Brain microvascular endothelial cell (primary cell): ENCODE measurements around the gene AMACR.

ENCODE experiments used
- DNase-seq: peaks from one replicate; pipeline ENCODE4 v3.0.0-alpha.2; 2020
- H3K27ac ChIP-seq: fragments of 250-450 bp; sonication (Bioruptor Pico); 2 replicates; pipeline ENCODE4 v1.5.1; 2020; ENCODE audit warnings: mild to moderate bottlenecking, moderate library complexity
- H3K27me3 ChIP-seq: fragments of 250-450 bp; sonication (Bioruptor Pico); replicated peaks from 2 replicates; pipeline ENCODE4 v1.5.1; 2020; ENCODE audit warnings: mild to moderate bottlenecking
- H3K36me3 ChIP-seq: fragments of 250-450 bp; sonication (Bioruptor Pico); replicated peaks from 2 replicates; pipeline ENCODE4 v1.5.1; 2020; ENCODE audit warnings: mild to moderate bottlenecking
- H3K4me3 ChIP-seq: 2 replicates; pipeline ENCODE4 v1.5.1; 2011; ENCODE audit warnings: low read depth, mild to moderate bottlenecking, control low read depth, low read length, moderate library complexity
- CTCF ChIP-seq: IDR thresholded peaks from 2 replicates; pipeline ENCODE4 v1.5.1; 2011; ENCODE audit warnings: low read depth, mild to moderate bottlenecking, moderate library complexity, low read length, control low read depth, inconsistent platforms; ENCODE audit errors: missing control alignments
- in situ Hi-C: cut with HindIII; loops from 2 replicates; pipeline ENCODE4 v1.10.0; 2017; ENCODE audit warnings: low sequenced_read_pairs, low pct_ligation_motif_present

AMACR gene

GRCh38 chr5:34040472-34040871, 32.6 kb upstream of the AMACR start:
- H3K36me3 ChIP-seq = no peaks in the 10 kb centered on the region
- H3K4me3 ChIP-seq = no peak overlapping the region
- H3K27ac ChIP-seq = no peak overlapping the region
- DNase-seq = no peak
- in situ Hi-C loops = no loop called here
- no peaks in the 10 kb centered on the region for H3K27me3 ChIP-seq
- TF ChIP-seq CTCF = no peak

GRCh38 chr5:34039398-34040157, 31.7 kb upstream of the AMACR start:
- Histone ChIP-seq H3K36me3 (no peaks in the 10 kb centered on the region), H3K27me3 (no peaks in the 10 kb centered on the region), H3K27ac (no peak overlapping the region), H3K4me3 (no peak overlapping the region)
- no peak for TF ChIP-seq CTCF
- no peak for DNase-seq
- in situ Hi-C loops = no loop called here

- DNase-seq = no peak
- H3K4me3 ChIP-seq = no peak overlapping the region
- no peak overlapping the region for H3K27ac ChIP-seq
- no peak for TF ChIP-seq CTCF
- H3K36me3 ChIP-seq = no peaks in the 10 kb centered on the region
- in situ Hi-C loops = no loop called here
- no peaks in the 10 kb centered on the region for H3K27me3 ChIP-seq
These were observed 31.0 kb upstream of the AMACR start for GRCh38 chr5:34038838-34039237.

GRCh38 chr5:34038390-34038789, 30.5 kb upstream of the AMACR start:
- in situ Hi-C loops = no loop called here
- no peak overlapping the region for H3K27ac ChIP-seq
- H3K27me3 ChIP-seq = no peaks in the 10 kb centered on the region
- TF ChIP-seq CTCF = no peak
- no peaks in the 10 kb centered on the region for H3K36me3 ChIP-seq
- H3K4me3 ChIP-seq = no peak overlapping the region
- DNase-seq = no peak

GRCh38 chr5:34037726-34038125, 29.9 kb upstream of the AMACR start:
- no peak overlapping the region for H3K4me3 ChIP-seq
- DNase-seq = no peak
- H3K27ac ChIP-seq = no peak overlapping the region
- H3K36me3 ChIP-seq = no peaks in the 10 kb centered on the region
- no peak for TF ChIP-seq CTCF
- H3K27me3 ChIP-seq = no peaks in the 10 kb centered on the region
- in situ Hi-C loops = no loop called here

- Histone ChIP-seq H3K27me3 (no peaks in the 10 kb centered on the region), H3K27ac (no peak overlapping the region), H3K36me3 (no peaks in the 10 kb centered on the region), H3K4me3 (no peak overlapping the region)
- in situ Hi-C loops = no loop called here
- no peak for TF ChIP-seq CTCF
- DNase-seq = no peak
These were observed 27.9 kb upstream of the AMACR start for GRCh38 chr5:34035756-34036155.
